ENCODE measurements around the gene COLGALT1.
A peak's percentile ranks its signal among the peaks of the same experiment; 100 is the strongest.
"Not testable (repeated sequence)": the region's sequence is repeated elsewhere in the genome, so short reads cannot be mapped to it uniquely, and the experiment has no call there.

Gene COLGALT1

DNA sequence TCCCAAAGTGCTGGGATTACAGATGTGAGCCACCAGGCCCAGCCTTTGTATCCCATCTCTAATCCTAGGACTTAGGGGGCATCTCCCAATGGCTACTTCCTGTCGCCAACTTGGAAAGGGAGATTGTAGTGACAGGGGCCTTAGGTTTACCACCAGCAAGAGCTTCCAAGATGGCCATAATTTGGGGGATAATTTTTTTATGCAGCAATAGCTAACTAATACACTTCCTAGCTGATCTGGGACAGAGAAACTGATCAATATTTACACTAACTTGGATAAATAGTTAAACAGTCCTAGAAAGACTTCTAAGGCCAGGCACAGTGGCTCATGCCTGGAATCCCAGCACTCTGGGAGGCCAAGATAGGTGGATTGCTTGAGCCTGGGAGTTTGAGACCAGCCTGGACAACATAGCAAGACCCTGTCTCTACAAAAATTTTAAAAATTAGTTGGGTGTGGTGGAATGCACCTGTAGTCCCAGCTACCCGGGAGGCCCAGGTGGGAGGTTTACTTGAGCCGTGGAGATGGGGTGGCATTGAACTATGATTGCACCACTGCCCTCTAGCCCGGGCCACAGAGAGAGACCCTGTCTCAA lies 5.3 kb upstream of the COLGALT1 start:
- no peak for DNase-seq (ENCODE audit: low read depth)
- TF ChIP-seq, protein P1, sequence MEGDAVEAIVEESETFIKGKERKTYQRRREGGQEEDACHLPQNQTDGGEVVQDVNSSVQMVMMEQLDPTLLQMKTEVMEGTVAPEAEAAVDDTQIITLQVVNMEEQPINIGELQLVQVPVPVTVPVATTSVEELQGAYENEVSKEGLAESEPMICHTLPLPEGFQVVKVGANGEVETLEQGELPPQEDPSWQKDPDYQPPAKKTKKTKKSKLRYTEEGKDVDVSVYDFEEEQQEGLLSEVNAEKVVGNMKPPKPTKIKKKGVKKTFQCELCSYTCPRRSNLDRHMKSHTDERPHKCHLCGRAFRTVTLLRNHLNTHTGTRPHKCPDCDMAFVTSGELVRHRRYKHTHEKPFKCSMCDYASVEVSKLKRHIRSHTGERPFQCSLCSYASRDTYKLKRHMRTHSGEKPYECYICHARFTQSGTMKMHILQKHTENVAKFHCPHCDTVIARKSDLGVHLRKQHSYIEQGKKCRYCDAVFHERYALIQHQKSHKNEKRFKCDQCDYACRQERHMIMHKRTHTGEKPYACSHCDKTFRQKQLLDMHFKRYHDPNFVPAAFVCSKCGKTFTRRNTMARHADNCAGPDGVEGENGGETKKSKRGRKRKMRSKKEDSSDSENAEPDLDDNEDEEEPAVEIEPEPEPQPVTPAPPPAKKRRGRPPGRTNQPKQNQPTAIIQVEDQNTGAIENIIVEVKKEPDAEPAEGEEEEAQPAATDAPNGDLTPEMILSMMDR (conservative IDR thresholded peaks at IDR 0.05; ENCODE audit: low read depth, low read length) = no peak
- H3K4me3 ChIP-seq (ENCODE audit: low read depth, low read length) = no peak overlapping the region

GRCh38 chr19:17552735-17553134 lies 2.7 kb upstream of the COLGALT1 start:
- not testable (repeated sequence) for DNase-seq (ENCODE audit: low read depth); H3K4me3 ChIP-seq (ENCODE audit: low read depth, low read length)

DNA sequence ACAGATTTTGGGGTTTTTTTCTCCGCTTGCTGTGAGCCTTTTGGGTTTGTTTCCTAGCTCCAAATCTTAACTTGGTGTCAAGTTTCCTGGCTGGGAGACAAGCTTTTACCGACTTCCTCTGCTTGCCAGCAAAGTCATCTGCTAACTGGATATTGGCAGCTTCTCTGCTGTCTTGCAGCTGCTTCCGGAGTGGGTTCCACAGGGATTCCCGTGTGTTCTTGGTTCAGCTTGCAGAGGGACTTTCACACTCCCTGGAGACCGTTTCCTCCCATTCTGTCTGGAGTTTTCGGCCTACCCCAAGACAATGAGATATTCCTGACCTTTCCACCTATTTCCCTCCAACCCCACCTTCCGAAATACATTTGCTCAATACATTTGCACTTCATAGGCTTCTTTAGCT lies 2.2 kb upstream of the COLGALT1 start:
- peak; percentile 97 for DNase-seq (ENCODE audit: low read depth)
- TF ChIP-seq, protein P1 (conservative IDR thresholded peaks at IDR 0.05; ENCODE audit: low read depth, low read length) = no peak
- H3K4me3 ChIP-seq (ENCODE audit: low read depth, low read length) = no peak overlapping the region

DNA sequence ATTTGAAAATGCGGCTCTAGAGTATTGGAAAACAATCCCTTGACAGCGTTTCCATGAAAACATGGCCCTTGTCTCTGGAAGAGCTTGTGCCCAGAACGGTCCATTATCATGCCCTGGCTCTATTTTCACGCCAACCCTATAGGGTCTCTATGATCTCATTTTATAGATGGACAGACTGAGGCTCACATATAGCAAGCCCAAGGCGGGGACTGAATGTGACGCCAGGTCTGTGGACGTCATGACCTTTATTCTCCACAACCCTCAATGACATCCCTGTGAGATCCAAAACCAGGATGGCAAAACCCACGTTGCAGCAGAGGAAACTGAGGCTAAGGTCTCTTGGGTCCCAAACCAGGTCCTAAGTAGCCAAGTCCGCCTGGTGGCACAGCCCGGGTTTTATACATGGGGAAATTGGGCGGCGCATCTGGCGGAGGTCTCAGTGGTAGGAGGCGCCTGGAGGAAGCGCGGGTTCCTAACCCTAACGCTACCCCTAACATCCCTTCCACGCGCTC lies 425 bp upstream of the COLGALT1 start:
- DNase-seq (ENCODE audit: low read depth) = no peak
- H3K4me3 ChIP-seq (ENCODE audit: low read depth, low read length) = peak overlapping the region; percentile 96
- TF ChIP-seq, protein P1 (conservative IDR thresholded peaks at IDR 0.05; ENCODE audit: low read depth, low read length) = no peak

- peak; percentile 65 for DNase-seq (ENCODE audit: low read depth)
- TF ChIP-seq, protein P1 (conservative IDR thresholded peaks at IDR 0.05; ENCODE audit: low read depth, low read length) = no peak
- peak overlapping the region; percentile 96 for H3K4me3 ChIP-seq (ENCODE audit: low read depth, low read length)
Observed at GRCh38 chr19:17555929-17556813, 722 bp downstream of the COLGALT1 start.

DNA sequence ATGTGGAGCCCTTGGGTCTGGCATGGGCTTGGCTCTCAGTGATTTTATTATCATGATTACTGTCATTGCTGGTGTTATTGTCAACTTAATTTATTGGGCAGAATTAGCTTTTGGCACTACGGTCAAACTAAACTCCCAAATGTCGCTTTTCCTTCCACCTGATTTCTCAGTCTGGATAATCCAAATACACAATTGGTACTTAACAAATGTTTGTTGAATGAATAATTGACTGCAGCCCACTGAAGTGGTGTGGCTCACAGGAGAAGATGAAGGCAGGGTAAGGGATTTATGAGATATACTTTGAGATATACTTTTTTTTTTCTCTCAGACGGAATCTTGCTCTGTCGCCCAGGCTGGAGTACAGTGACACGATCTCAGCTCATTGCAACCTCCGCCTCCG lies 1.5 kb downstream of the COLGALT1 start:
- DNase-seq (ENCODE audit: low read depth) = no peak
- H3K4me3 ChIP-seq (ENCODE audit: low read depth, low read length) = peak overlapping the region; percentile 96

GRCh38 chr19:17557466-17557865 lies 2.0 kb downstream of the COLGALT1 start:
- DNase-seq (ENCODE audit: low read depth) = peak; percentile 63
- no peak overlapping the region for H3K4me3 ChIP-seq (ENCODE audit: low read depth, low read length)
- TF ChIP-seq, protein P1 (conservative IDR thresholded peaks at IDR 0.05; ENCODE audit: low read depth, low read length) = no peak

More for the DNA sequence above, 1.5 kb downstream of the COLGALT1 start:
- TF ChIP-seq, protein P1 (conservative IDR thresholded peaks at IDR 0.05; ENCODE audit: low read depth, low read length) = no peak

Measured in choroid plexus epithelial cell (primary cell).